H9 (cell line): ENCODE results near the gene SSPN. TPM values are rescaled to one million over a fixed set of nuclear protein-coding genes. Genes with fewer than 3 reads are reported as not detected.

Source experiments
- DNase-seq: peaks from one replicate; pipeline ENCODE4 v3.0.0-alpha.2; 2017
- H2AFZ ChIP-seq: one replicate; pipeline ENCODE4 v1.6.1; 2013; ENCODE audit warnings: mild to moderate bottlenecking, low read length, control low read depth, moderate library complexity
- H2AK5ac ChIP-seq: 2 replicates; pipeline ENCODE4 v1.6.1; 2013; ENCODE audit warnings: low read length, control low read depth, mixed read lengths; ENCODE audit not compliant: insufficient read length
- H2BK120ac ChIP-seq: one replicate; pipeline ENCODE4 v1.6.1; 2013; ENCODE audit warnings: low read depth, mild to moderate bottlenecking, low read length, control low read depth, inconsistent platforms; ENCODE audit not compliant: poor library complexity, severe bottlenecking
- H2BK12ac ChIP-seq: 2 replicates; pipeline ENCODE4 v1.6.1; 2013; ENCODE audit warnings: low read length, control low read depth, mixed read lengths, low read depth; ENCODE audit not compliant: insufficient read length
- H2BK15ac ChIP-seq: 2 replicates; pipeline ENCODE4 v1.6.1; 2013; ENCODE audit warnings: low read depth, low read length, control low read depth
- H2BK20ac ChIP-seq: one replicate; pipeline ENCODE4 v1.6.1; 2013; ENCODE audit warnings: low read depth, mild to moderate bottlenecking, low read length, control low read depth, inconsistent platforms; ENCODE audit not compliant: poor library complexity, severe bottlenecking
- H2BK5ac ChIP-seq: 2 replicates; pipeline ENCODE4 v1.6.1; 2013; ENCODE audit warnings: low read length, control low read depth, mixed read lengths; ENCODE audit not compliant: insufficient read length
- H3K14ac ChIP-seq: 2 replicates; pipeline ENCODE4 v1.6.1; 2013; ENCODE audit warnings: low read length, control low read depth; ENCODE audit not compliant: insufficient read depth
- H3K18ac ChIP-seq: 2 replicates; pipeline ENCODE4 v1.6.1; 2013; ENCODE audit warnings: low read depth, mild to moderate bottlenecking, mixed read lengths, low read length, control low read depth; ENCODE audit not compliant: insufficient read length
- H3K23ac ChIP-seq: 2 replicates; pipeline ENCODE4 v1.6.1; 2013; ENCODE audit warnings: low read length, control low read depth, mixed read lengths, low read depth; ENCODE audit not compliant: insufficient read length
- H3K23me2 ChIP-seq: 2 replicates; pipeline ENCODE4 v1.6.1; 2013; ENCODE audit warnings: low read depth, mild to moderate bottlenecking, mixed read lengths, low read length, control low read depth; ENCODE audit not compliant: insufficient read length, poor library complexity, severe bottlenecking
- H3K27ac ChIP-seq: 2 replicates; pipeline ENCODE4 v1.5.1; 2013; ENCODE audit warnings: low read length, control low read depth, mixed read lengths, low read depth; ENCODE audit not compliant: insufficient read length
- H3K27me3 ChIP-seq: 2 replicates; pipeline ENCODE4 v1.6.1; 2013; ENCODE audit warnings: low read length, control low read depth, inconsistent platforms; ENCODE audit not compliant: insufficient read depth
- H3K4ac ChIP-seq: 2 replicates; pipeline ENCODE4 v1.6.1; 2013; ENCODE audit warnings: low read depth, mild to moderate bottlenecking, control low read depth, inconsistent platforms, low read length, moderate library complexity
- H3K4me1 ChIP-seq: 2 replicates; pipeline ENCODE4 v1.6.1; 2013; ENCODE audit warnings: low read length, control low read depth, inconsistent platforms; ENCODE audit not compliant: insufficient read depth
- H3K4me2 ChIP-seq: 2 replicates; pipeline ENCODE4 v1.6.1; 2013; ENCODE audit warnings: low read length, control low read depth, mixed read lengths; ENCODE audit not compliant: insufficient read length, insufficient read depth
- H3K56ac ChIP-seq: 2 replicates; pipeline ENCODE4 v1.6.1; 2013; ENCODE audit warnings: low read depth, mild to moderate bottlenecking, mixed read lengths, low read length, control low read depth; ENCODE audit not compliant: insufficient read length
- H3K79me1 ChIP-seq: 2 replicates; pipeline ENCODE4 v1.6.1; 2013; ENCODE audit warnings: low read depth, mild to moderate bottlenecking, moderate library complexity, low read length, control low read depth, inconsistent platforms; ENCODE audit not compliant: insufficient read depth, poor library complexity, severe bottlenecking
- H3K79me2 ChIP-seq: 2 replicates; pipeline ENCODE4 v1.6.1; 2013; ENCODE audit warnings: low read length, control low read depth, inconsistent platforms; ENCODE audit not compliant: insufficient read depth
- H3K9ac ChIP-seq: 2 replicates; pipeline ENCODE4 v1.6.1; 2013; ENCODE audit warnings: low read length, control low read depth, mixed read lengths; ENCODE audit not compliant: insufficient read length; ENCODE audit errors: extremely low read depth
- H3K9me3 ChIP-seq: one replicate; pipeline ENCODE4 v1.6.1; 2013; ENCODE audit warnings: low read depth, low read length, inconsistent platforms; ENCODE audit not compliant: control insufficient read depth
- H3T11ph ChIP-seq: one replicate; pipeline ENCODE4 v1.6.1; 2013; ENCODE audit warnings: mild to moderate bottlenecking, low read length, control low read depth, inconsistent platforms
- H4K20me1 ChIP-seq: one replicate; pipeline ENCODE4 v1.6.1; 2013; ENCODE audit not compliant: control insufficient read depth, insufficient read length, insufficient read depth
- H4K5ac ChIP-seq: 2 replicates; pipeline ENCODE4 v1.6.1; 2013; ENCODE audit warnings: low read depth, mild to moderate bottlenecking, mixed read lengths, low read length, control low read depth; ENCODE audit not compliant: insufficient read length
- H4K8ac ChIP-seq: replicated peaks from 2 replicates; pipeline ENCODE4 v1.6.1; 2013; ENCODE audit warnings: low read length, control low read depth, mixed read lengths, low read depth; ENCODE audit not compliant: insufficient read length
- H4K91ac ChIP-seq: 2 replicates; pipeline ENCODE4 v1.6.1; 2013; ENCODE audit warnings: low read depth, mild to moderate bottlenecking, moderate library complexity, mixed read lengths, low read length, control low read depth; ENCODE audit not compliant: insufficient read length
- H3K27ac Mint-ChIP-seq, 3 experiments: 2 replicates in 2 of 3; 3 replicates in 1 of 3; pipeline ENCODE4 v1.8.0; 2020 to 2021; ENCODE audit warnings: mixed read lengths in 3 of 3, mild to moderate bottlenecking in 1 of 3, moderate library complexity in 1 of 3
- H3K27me3 Mint-ChIP-seq: 2 replicates; pipeline ENCODE4 v1.8.0; 2021; ENCODE audit warnings: low read depth, mild to moderate bottlenecking, moderate library complexity, mixed read lengths
- H3K36me3 Mint-ChIP-seq, 3 experiments: 2 replicates in 2 of 3; 3 replicates in 1 of 3; pipeline ENCODE4 v1.8.0; 2020 to 2021; ENCODE audit warnings: low read depth in 3 of 3, mixed read lengths in 3 of 3; ENCODE audit not compliant: insufficient read depth in 1 of 3
- H3K4me1 Mint-ChIP-seq, 2 experiments: 2 replicates each; pipeline ENCODE4 v1.8.0; 2020; ENCODE audit warnings: mixed read lengths in 2 of 2
- H3K4me3 Mint-ChIP-seq, 2 experiments: 2 replicates in 1 of 2; 3 replicates in 1 of 2; pipeline ENCODE4 v1.8.0; 2020 to 2021; ENCODE audit warnings: mild to moderate bottlenecking in 2 of 2, mixed read lengths in 2 of 2, moderate library complexity in 1 of 2
- H3K9me3 Mint-ChIP-seq, 2 experiments: 2 replicates in 1 of 2; 3 replicates in 1 of 2; pipeline ENCODE4 v1.8.0; 2020; ENCODE audit warnings: mild to moderate bottlenecking in 2 of 2, mixed read lengths in 2 of 2, moderate library complexity in 1 of 2
- WGBS: extraction: QIAGEN DNeasy Blood & Tissue Kit; methylation state at CpG from one replicate; pipeline ENCODE4 v1.1.7; 2013; ENCODE audit warnings: missing lambda C conversion rate, low lambda C conversion rate, mixed read lengths; ENCODE audit not compliant: insufficient read length; ENCODE audit errors: extremely low coverage; 5-methylcytosine and 5-hydroxymethylcytosine counted together
- total RNA-seq: library from RNA; stranded (reverse); gene quantifications from 2 replicates; pipeline ENCODE4 v1.2.1, GENCODE V29; 2021
- TF ChIP-seq, protein P1 (sequence below): fragments of 200-600 bp; sonication (generic); conservative IDR thresholded peaks from 3 replicates; pipeline ENCODE4 v1.8.0; 2021; ENCODE audit warnings: antibody characterized with exemption, mild to moderate bottlenecking

Gene SSPN
- total RNA-seq, 1 experiment from 2014 or later, result 0.81 TPM

DNA sequence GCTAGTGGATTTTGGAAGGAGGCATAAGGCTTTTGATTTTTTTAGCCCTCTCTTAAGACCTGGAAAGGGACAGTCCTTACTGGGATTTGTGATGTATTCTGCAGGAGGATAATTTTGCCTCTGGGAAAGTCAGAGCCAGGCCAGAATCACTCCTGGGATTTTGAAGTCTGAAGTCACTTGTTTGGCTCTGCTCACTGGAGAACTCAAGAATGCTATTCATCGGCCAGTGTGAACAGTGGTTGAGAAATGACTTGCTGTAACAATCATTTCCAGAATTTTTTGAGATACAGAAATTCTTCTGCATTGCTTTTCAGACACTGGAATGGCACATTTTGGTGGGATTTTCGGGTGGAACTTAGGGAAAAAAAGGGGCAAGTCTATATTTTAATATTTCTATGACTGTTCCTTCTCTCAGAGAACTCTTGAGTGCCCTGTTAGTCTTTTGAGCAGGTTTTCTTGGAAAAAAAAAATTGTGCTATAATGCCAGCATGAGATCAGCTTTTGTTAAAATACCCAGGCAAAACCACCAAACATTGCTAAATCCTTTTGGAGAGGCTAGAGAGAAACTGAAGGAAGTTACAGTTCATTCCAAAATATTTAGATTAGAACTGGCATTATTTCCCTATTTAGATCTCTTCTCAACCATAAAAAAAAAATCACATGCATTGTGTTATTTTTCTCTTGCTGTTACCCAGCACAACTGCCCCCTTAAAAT lies 44.5 kb upstream of the SSPN start:
- Histone ChIP-seq H2AK5ac (no peak overlapping the region), H3K4me1 (no peaks in the 10 kb centered on the region), H3K56ac (no peak overlapping the region), H3K4me2 (no peak overlapping the region), H2BK12ac (no peak overlapping the region), H4K20me1 (no peaks in the 10 kb centered on the region), H3K79me2 (no peaks in the 10 kb centered on the region), H4K5ac (no peak overlapping the region), H2BK20ac (no peak overlapping the region), H3K27me3 (no peaks in the 10 kb centered on the region), H2BK15ac (no peak overlapping the region), H3K9me3 (no peaks in the 10 kb centered on the region), H3K27ac (no peak overlapping the region), H2BK5ac (no peak overlapping the region), H4K91ac (no peak overlapping the region), H2AFZ (no peak overlapping the region), H3K79me1 (no peaks in the 10 kb centered on the region), H4K8ac (no peak overlapping the region), H3K23ac (no peak overlapping the region), H3K23me2 (no peaks in the 10 kb centered on the region), H2BK120ac (no peak overlapping the region), H3K9ac (no peak overlapping the region), H3K4ac (no peak overlapping the region), H3K18ac (no peak overlapping the region), H3K14ac (no peak overlapping the region), H3T11ph (no peak overlapping the region)
- H3K4me1 Mint-ChIP-seq, result peaks cover 11 to 17% of the 10 kb centered on the region in 2 experiments
- TF ChIP-seq, protein P1, sequence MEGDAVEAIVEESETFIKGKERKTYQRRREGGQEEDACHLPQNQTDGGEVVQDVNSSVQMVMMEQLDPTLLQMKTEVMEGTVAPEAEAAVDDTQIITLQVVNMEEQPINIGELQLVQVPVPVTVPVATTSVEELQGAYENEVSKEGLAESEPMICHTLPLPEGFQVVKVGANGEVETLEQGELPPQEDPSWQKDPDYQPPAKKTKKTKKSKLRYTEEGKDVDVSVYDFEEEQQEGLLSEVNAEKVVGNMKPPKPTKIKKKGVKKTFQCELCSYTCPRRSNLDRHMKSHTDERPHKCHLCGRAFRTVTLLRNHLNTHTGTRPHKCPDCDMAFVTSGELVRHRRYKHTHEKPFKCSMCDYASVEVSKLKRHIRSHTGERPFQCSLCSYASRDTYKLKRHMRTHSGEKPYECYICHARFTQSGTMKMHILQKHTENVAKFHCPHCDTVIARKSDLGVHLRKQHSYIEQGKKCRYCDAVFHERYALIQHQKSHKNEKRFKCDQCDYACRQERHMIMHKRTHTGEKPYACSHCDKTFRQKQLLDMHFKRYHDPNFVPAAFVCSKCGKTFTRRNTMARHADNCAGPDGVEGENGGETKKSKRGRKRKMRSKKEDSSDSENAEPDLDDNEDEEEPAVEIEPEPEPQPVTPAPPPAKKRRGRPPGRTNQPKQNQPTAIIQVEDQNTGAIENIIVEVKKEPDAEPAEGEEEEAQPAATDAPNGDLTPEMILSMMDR, result no peak
- no peaks in the 10 kb centered on the region for H3K36me3 Mint-ChIP-seq
- no CpG with 5 or more reads among the region's 2 CpGs for WGBS
- no peak for DNase-seq
- no peak overlapping the region for H3K27ac Mint-ChIP-seq
- H3K9me3 Mint-ChIP-seq, result no peaks in the 10 kb centered on the region
- H3K4me3 Mint-ChIP-seq, result no peak overlapping the region
- peaks cover 2% of the 10 kb centered on the region; the same call in 1 of the 2 replicates for H3K27me3 Mint-ChIP-seq
